ENCODE data around the gene PRIM2.
"Not testable (repeated sequence)": the region's sequence is repeated elsewhere in the genome, so short reads cannot be mapped to it uniquely, and the experiment has no call there.

Gene PRIM2

DNA sequence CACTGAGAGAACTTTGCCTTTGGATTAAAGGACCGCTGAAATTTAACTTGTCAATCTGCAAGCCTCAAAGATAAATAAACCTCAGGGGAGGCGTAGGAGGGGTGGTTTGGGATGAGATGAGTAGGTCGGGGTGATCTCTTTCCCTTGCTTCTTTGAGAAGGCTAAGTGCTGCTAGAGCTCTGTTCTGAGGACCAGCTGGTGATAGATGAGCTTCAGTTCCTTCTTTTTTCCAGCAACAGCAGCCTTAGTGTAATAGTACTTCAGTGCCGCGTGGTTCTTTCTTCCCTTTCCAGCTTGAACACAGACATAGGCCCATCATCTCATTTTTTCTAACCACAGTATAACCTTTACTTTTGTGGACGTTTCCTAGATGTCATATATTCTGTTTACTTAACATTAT is 33.0 kb downstream of the PRIM2 start:
- not testable (repeated sequence) for H3K4me3 ChIP-seq (replicated peaks; ENCODE audit: insufficient read depth, low read length); H3K27me3 ChIP-seq (ENCODE audit: insufficient read depth, poor library complexity, severe bottlenecking); H3K27ac ChIP-seq (replicated peaks)
- peak in 1 of 2 experiments; percentile 6 for DNase-seq (ENCODE audit: low read depth in 1 of 2, low spot score in 1 of 2)
- TF ChIP-seq SPI1 (IDR thresholded peaks at IDR 0.05; ENCODE audit: borderline replicate concordance, low read depth) = 0 out of 2 replicates have a peak, but pooled peaks have one; percentile 1

DNA sequence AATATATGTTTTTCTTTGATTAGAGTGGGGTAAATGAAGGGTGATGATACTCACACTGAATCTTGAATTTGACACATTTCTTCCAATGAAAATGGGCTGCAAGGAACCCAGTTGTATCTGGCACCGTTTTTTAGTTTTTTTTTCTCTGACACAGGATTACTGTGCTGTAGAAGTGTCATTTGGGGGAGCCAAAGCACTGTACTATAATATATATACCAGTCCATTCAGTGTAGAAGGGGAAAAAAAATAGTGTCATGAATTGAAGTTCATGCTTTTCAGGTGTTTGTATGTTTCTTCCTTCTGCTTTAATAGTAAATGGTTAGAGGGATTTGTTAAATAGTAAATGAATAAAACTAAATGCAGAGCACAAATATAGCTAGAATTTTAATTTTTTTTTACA is 35.2 kb downstream of the PRIM2 start:
- not testable (repeated sequence) for DNase-seq (ENCODE audit: low read depth in 1 of 2, low spot score in 1 of 2); H3K27me3 ChIP-seq (ENCODE audit: insufficient read depth, poor library complexity, severe bottlenecking); H3K4me3 ChIP-seq (replicated peaks; ENCODE audit: insufficient read depth, low read length); H3K27ac ChIP-seq (replicated peaks)

DNA sequence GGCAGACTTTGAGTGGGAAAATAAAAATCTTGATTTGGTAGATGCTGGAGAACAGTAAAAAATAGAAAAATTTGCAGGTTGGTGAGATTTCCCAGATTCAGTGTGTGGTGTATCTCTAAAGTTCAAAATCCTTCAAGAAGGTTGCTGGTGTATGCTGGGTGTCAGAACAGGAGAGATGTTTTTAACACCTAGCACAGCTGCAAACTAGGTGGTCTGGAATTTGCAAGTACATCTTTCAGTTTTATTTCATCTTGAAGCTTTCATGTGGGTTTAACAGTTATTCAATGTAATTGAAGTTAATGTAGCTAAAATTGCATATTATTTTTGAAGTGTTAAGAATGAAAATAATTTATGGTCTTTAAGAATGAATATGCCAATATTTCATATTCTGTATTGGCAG is 40.9 kb downstream of the PRIM2 start:
- not testable (repeated sequence) for H3K4me3 ChIP-seq (replicated peaks; ENCODE audit: insufficient read depth, low read length); H3K27me3 ChIP-seq (ENCODE audit: insufficient read depth, poor library complexity, severe bottlenecking); H3K27ac ChIP-seq (replicated peaks); DNase-seq (ENCODE audit: low read depth in 1 of 2, low spot score in 1 of 2)

DNA sequence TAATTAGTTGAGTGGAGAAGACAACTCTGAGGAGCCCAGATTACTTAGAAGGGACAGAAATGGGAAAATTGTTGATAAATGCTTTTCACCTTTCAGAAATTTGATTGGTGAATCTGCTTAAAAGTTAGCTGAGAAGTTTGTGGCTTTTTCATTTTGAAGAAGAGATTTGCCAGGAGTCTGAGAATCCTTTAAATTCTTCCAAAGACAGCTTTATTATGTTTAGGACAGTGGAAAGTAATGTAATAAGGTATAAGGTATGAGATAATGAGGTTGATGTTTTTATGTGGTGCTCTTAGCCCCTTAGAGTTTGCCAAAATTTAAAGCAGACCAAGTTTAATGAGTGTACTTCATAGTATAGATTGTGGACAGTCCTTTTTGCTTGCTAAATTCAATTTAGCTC is 42.3 kb downstream of the PRIM2 start:
- not testable (repeated sequence) for H3K4me3 ChIP-seq (replicated peaks; ENCODE audit: insufficient read depth, low read length); DNase-seq (ENCODE audit: low read depth in 1 of 2, low spot score in 1 of 2); H3K27ac ChIP-seq (replicated peaks); H3K27me3 ChIP-seq (ENCODE audit: insufficient read depth, poor library complexity, severe bottlenecking)

DNA sequence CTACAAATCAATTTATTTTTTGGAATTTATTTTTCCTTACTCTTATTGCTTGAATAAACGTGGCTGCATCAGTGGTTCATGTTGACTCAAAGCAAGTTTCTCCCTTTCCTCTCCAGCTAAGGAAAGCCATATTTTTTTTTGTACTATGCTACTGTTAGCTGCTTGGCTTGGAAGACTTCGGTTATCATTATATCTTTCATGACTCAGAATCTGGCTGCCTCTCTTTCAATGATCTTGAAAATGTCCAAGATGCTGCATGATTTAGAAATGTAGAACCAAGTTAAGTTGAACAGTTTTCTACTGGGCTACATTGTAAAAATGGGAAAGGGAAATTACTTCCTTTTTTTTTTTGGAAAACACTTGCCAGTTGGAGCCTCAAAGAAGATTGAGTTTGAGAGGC is 44.9 kb downstream of the PRIM2 start:
- H3K4me3 ChIP-seq (replicated peaks; ENCODE audit: insufficient read depth, low read length); H3K27ac ChIP-seq (replicated peaks); H3K27me3 ChIP-seq (ENCODE audit: insufficient read depth, poor library complexity, severe bottlenecking); DNase-seq (ENCODE audit: low read depth in 1 of 2, low spot score in 1 of 2): not testable (repeated sequence)

DNA sequence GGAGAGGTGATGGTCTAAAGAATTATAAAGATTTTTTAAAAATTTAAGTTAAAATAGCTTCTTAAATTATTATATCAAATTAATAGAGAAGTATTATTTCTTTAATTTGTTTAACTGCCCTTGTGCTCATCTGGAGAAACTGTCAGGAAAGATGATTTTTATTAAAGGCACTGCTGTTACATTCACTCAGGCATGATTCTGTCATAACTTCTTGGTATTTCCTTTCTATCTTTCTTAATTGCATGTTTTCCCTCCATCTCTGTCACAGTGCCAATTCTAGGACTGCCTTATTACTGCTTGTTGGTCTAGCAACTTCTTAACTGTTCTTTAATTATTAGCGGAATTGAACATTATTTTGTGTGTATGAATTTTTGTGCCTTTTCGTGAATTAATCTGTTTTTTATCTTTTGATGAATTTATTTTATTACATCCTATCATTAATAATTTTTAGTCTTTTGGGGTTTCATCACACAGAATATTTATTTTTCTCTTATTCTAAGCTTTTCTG is 47.7 kb downstream of the PRIM2 start:
- not testable (repeated sequence) for DNase-seq (ENCODE audit: low read depth in 1 of 2, low spot score in 1 of 2); H3K27me3 ChIP-seq (ENCODE audit: insufficient read depth, poor library complexity, severe bottlenecking); H3K27ac ChIP-seq (replicated peaks); H3K4me3 ChIP-seq (replicated peaks; ENCODE audit: insufficient read depth, low read length)

DNA sequence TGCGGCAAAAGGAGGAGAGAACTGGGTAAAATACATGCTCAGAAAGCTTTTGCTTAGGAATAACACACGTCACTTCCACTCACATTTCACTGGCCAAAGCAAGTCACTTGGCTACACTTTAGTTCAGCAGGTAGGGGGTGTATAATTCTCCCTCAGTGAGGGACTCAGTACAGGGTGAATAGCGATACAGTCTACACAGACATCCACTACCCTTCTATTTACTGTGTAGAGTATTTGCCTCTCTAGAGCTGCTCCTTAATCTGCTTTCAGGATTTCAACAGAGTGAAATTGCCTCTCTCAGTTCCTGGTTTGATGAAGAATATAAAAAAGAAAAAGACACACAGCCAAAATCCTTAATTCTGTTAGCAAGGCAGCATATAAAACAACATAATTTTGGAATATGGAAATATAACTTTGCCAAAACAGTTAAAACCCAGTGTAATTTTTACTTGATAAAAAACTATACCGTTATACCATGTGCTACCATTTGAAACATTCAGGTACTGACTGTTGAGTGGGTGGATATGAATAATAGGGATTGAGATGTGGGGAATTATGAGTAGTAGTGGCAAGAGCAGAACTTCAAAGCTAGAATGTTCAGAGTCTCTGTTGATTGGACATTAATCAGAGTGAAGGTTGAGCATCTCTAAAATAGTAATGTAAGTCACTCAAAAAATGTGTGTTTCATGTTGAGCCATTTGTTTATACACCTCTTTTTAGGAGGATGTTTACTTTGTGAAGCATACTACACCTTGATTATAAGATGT is 51.7 kb downstream of the PRIM2 start:
- not testable (repeated sequence) for H3K27me3 ChIP-seq (ENCODE audit: insufficient read depth, poor library complexity, severe bottlenecking); DNase-seq (ENCODE audit: low read depth in 1 of 2, low spot score in 1 of 2); H3K27ac ChIP-seq (replicated peaks); H3K4me3 ChIP-seq (replicated peaks; ENCODE audit: insufficient read depth, low read length)

DNA sequence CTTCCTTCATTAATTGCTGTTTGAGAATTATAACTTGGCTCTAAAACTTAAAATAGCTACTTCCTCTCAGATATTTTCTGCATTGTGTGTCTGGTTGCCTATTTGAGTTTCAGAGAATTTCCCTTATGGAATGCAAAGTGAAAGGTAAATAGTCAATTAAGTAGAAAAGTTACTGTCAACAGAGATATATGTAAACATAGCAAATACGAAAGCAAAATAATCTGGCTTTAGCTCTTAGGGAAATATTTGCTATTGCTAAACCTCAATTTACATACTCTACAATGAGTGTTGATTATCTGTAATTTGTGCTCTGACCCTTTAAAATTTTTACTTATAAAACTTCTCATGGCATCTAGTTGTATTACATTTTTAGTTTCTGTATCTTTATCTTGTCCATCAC is 54.3 kb downstream of the PRIM2 start:
- DNase-seq (ENCODE audit: low read depth in 1 of 2, low spot score in 1 of 2); H3K27ac ChIP-seq (replicated peaks); H3K27me3 ChIP-seq (ENCODE audit: insufficient read depth, poor library complexity, severe bottlenecking); H3K4me3 ChIP-seq (replicated peaks; ENCODE audit: insufficient read depth, low read length): not testable (repeated sequence)

DNA sequence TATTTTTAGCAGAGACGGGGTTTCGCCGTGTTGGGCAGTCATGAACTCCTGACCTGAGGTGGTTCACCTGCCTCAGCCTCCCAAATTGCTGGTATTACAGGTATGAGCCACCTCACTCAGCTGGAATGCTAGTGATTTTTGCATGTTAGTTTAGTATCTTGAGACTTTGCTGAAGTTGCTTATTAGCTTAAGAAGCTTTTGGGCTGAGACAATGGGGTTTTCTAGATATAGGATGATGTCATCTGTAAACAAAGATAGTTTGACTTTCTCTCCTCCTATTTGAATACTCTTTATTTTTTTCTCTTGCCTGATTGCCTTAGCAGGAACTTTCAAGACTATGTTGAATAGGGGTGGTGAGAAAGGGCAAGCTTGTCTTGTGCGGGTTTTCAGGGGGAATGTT is 57.3 kb downstream of the PRIM2 start:
- H3K4me3 ChIP-seq (replicated peaks; ENCODE audit: insufficient read depth, low read length); H3K27ac ChIP-seq (replicated peaks); DNase-seq (ENCODE audit: low read depth in 1 of 2, low spot score in 1 of 2); H3K27me3 ChIP-seq (ENCODE audit: insufficient read depth, poor library complexity, severe bottlenecking): not testable (repeated sequence)

DNA sequence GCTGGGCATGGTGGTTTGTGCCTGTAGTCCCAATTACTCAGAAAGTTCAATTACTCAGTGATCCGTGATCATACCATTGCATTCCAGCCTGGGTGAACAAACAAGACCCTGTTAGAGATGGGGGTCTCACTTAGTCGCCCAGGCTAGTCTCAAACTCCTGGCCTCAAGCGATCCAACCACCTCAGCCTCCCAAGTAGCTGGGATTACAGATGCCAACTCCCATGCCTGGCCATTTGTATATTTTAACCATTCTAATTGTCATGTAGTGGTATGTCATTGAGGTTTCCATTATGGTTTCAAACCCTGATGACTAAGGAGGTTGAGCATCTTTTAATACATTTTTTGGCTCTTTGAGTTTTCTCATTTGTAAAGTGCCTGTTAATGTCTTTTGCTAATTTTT is 58.7 kb downstream of the PRIM2 start:
- H3K27me3 ChIP-seq (ENCODE audit: insufficient read depth, poor library complexity, severe bottlenecking); H3K27ac ChIP-seq (replicated peaks); H3K4me3 ChIP-seq (replicated peaks; ENCODE audit: insufficient read depth, low read length); DNase-seq (ENCODE audit: low read depth in 1 of 2, low spot score in 1 of 2): not testable (repeated sequence)

DNA sequence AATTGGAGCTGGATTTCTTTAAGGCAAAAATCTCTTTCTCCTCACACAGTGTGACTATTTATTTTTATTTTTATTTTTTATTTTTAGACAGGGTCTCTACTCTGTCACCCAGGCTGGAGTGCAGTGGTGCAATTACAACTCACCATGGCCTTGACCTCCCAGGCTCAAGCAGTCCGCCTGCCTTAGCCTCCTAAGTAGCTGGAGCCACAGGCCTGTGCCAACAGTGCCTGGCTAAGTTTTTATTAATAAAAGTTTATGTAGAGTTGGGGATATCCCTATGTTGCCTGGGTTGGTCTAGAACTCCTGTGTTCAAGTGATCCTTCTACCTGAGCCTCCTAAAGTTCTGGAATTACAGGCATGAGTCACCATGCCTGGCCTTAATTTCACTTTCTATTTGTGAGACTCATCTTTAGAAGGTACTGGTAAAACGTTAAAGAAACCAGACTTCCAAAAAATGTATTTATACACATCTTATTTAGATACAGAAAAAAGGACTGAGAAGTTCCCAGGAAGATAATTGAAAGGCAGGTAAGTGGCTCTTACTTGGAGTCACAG is 71.7 kb downstream of the PRIM2 start:
- DNase-seq (ENCODE audit: low read depth in 1 of 2, low spot score in 1 of 2); H3K27me3 ChIP-seq (ENCODE audit: insufficient read depth, poor library complexity, severe bottlenecking); H3K27ac ChIP-seq (replicated peaks); H3K4me3 ChIP-seq (replicated peaks; ENCODE audit: insufficient read depth, low read length): not testable (repeated sequence)

DNA sequence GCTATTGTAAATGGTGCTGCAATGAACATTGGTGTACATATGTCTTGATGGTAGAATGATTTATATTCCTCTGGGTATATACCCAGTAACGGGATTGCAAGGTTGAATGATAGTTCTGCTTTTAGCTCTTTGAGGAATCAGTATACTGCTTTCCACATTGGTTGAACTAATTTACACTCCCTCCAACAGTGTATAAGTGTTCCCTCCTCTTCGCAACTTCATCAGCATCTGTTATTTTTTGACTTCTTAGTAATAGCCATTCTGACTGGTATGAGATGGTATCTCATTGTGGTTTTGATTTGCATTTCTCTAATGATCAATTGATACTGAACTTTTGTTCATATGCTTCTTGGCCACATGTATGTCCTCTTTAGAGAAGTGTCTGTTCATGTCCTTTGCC is 73.4 kb downstream of the PRIM2 start:
- H3K4me3 ChIP-seq (replicated peaks; ENCODE audit: insufficient read depth, low read length); H3K27me3 ChIP-seq (ENCODE audit: insufficient read depth, poor library complexity, severe bottlenecking); H3K27ac ChIP-seq (replicated peaks); DNase-seq (ENCODE audit: low read depth in 1 of 2, low spot score in 1 of 2): not testable (repeated sequence)

DNA sequence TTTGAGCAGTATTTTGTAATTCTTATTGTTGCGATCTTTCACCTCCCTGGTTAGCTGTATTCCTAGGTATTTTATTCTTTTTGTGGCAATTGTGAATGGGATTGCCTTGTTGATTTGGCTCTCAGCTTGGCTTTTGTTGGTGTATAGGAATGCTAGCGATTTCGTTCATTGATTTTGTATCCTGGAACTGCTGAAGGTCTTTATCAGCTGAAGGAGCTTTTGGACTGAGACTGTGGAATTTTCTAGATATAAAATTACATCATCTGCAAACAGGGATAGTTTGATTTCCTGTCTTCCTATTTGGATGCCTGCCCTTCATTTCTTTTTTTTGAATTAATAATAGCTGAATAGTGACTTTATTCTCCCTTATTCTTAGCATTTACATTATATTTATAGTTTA is 74.6 kb downstream of the PRIM2 start:
- H3K27me3 ChIP-seq (ENCODE audit: insufficient read depth, poor library complexity, severe bottlenecking); H3K4me3 ChIP-seq (replicated peaks; ENCODE audit: insufficient read depth, low read length); H3K27ac ChIP-seq (replicated peaks); DNase-seq (ENCODE audit: low read depth in 1 of 2, low spot score in 1 of 2): not testable (repeated sequence)

DNA sequence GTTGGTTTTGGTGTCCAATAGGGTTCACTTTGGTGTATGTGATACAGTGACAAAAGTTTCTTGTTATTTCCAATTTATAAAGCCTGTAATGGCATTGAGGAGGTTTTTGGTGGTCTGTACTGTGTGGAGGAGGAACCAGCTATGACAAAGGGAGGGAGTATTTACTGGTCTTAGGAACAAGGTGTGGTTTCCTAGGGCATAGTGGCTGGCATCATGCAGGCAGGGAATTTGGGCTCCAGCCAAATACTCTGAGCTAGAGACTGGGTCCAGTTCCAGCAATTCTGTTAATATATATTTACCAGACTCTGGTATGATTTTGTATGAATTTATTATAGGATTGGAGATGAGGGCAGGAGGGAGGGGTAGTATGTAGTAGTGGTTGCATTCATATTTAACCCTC is 101.9 kb downstream of the PRIM2 start:
- H3K27me3 ChIP-seq (ENCODE audit: insufficient read depth, poor library complexity, severe bottlenecking); H3K4me3 ChIP-seq (replicated peaks; ENCODE audit: insufficient read depth, low read length); DNase-seq (ENCODE audit: low read depth in 1 of 2, low spot score in 1 of 2); H3K27ac ChIP-seq (replicated peaks): not testable (repeated sequence)
